ENCODE data around the gene HMG20B. TPM values are rescaled to one million over a fixed set of nuclear protein-coding genes. Genes with fewer than 3 reads are reported as not detected.
"Not testable (repeated sequence)": the region's sequence is repeated elsewhere in the genome, so short reads cannot be mapped to it uniquely, and the experiment has no call there.

Gene HMG20B
- polyA plus RNA-seq, 3 donors, result 67.6 to 94.6 (median 91.9) TPM

DNA sequence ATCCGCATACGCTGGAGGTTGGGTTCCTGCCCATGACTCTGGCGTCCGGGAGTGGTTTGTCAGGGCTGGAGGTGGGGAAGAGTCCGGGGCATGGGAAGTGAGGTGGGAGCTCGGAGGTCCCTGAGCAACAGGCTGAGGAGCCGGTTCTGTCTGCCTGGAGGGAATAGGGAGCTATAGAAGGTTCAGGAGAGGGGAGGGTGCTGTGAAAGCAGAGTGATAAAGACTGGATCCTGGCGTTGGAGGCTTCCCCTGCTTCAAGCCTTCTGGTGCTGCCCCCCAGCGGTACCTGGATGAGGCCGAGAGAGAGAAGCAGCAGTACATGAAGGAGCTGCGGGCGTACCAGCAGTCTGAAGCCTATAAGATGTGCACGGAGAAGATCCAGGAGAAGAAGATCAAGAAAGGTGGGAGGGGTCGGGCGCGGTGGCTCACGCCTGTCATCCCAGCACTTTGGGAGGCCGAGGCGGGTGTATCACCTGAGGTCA, 2.6 kb downstream of the HMG20B start:
- DNase-seq (ENCODE audit: extremely low read depth in 1 of 11, low read depth in 9 of 11, low spot score in 4 of 11), result no peak

DNA sequence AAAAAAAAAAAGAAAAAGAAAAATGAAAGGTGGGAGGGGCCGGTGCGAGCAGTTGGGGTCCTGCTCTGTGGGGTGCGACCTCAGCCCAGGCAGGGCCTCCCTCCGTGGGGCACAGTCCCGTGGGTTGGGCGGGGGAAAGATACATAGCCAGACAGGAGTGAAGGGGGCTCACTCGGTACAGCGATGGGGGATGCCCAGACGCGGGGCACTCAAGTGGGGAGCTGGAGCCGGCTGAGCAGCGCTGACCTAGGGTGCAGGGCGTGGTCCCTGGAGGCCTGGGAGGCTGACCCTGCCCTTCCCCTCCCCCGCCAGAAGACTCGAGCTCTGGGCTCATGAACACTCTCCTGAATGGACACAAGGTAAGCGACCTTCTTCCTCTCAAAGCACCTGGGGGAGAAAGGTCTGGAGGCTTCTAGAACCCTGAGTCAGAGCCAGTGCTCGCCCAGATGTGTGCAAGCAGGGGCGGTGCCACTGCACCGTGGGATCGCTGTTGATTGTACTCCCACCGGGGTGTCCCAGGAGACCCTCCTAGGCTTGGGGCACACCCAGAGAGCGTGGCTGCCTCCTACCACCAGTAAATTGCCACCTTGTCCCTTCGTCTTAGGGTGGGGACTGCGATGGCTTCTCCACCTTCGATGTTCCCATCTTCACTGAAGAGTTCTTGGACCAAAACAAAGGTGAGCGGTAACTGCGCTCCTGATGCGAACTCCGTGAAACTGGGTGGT, 3.4 kb downstream of the HMG20B start:
- no peak for DNase-seq (ENCODE audit: extremely low read depth in 1 of 11, low read depth in 9 of 11, low spot score in 4 of 11)

DNA sequence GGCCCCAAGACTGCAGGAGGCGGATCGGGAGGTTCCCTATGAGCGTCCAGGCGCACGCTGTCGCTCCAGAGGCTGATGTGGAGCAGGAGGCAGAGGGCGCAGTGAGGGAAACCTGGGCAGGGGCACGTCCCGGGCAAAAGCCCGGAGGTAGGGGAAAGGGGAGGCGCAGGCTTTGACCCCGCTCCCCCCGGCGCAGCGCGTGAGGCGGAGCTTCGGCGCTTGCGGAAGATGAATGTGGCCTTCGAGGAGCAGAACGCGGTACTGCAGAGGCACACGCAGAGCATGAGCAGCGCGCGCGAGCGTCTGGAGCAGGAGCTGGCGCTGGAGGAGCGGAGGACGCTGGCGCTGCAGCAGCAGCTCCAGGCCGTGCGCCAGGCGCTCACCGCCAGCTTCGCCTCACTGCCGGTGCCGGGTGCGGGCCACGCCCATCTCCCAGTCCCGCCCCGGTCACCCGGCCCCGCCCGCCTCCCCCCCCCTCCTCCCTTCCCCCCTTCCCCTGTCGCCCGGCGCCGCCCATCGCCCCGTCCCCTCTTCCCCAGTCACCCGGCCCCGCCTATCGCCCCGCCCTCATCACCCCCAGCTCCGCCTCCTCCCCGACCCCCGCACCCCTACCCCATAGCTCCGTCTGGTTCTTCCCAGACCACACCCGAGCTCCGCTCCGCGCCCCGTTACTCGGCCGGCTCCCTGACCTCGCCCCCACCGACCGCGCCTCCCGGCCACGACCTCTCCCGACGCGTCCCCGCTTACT, 4.1 kb downstream of the HMG20B start:
- no peak for DNase-seq (ENCODE audit: extremely low read depth in 1 of 11, low read depth in 9 of 11, low spot score in 4 of 11)

DNA sequence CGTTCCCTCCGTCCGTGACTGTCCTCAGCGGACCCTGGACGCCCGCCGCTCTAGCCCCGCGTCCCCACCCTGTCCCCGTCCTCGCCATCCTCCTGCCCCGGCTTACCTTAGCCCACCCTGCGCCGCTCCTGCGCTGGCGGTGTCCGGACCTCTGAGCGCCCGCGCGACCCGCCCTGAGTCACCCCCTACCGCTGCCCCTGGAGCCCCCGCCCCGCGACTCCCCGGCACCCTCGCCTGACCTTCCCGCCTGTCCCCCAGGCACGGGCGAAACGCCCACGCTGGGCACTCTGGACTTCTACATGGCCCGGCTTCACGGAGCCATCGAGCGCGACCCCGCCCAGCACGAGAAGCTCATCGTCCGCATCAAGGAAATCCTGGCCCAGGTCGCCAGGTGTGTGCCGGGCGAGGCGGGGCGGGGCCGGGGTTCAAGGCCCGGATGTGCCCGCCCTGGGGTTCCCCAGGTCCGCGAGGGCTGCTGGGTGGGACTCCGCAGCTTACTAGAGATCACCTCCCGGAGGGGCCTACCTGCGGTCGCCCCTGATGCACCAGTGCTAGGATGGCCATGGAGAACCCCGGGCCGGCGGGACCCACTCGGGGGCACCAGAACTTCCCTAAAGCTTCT, 5.1 kb downstream of the HMG20B start:
- DNase-seq (ENCODE audit: extremely low read depth in 1 of 11, low read depth in 9 of 11, low spot score in 4 of 11), result no peak

DNA sequence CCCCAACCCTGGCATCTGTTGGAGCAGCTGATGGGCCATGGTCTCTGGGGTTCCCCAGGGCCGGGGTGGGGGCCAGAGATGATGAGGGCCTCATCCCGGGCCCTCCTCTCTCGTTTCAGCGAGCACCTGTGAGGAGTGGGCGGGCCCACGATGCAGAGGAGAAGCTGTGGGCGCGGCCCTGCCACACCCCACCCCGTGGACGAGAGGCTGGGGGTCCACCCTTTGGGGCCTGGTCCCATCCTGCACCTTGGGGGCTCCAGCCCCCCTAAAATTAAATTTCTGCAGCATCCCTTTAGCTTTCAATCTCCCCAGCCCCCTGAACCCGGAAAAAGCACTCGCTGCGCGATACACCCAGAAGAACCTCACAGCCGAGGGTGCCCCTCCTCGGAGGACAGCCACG, 5.6 kb downstream of the HMG20B start:
- no peak for DNase-seq (ENCODE audit: extremely low read depth in 1 of 11, low read depth in 9 of 11, low spot score in 4 of 11)

DNA sequence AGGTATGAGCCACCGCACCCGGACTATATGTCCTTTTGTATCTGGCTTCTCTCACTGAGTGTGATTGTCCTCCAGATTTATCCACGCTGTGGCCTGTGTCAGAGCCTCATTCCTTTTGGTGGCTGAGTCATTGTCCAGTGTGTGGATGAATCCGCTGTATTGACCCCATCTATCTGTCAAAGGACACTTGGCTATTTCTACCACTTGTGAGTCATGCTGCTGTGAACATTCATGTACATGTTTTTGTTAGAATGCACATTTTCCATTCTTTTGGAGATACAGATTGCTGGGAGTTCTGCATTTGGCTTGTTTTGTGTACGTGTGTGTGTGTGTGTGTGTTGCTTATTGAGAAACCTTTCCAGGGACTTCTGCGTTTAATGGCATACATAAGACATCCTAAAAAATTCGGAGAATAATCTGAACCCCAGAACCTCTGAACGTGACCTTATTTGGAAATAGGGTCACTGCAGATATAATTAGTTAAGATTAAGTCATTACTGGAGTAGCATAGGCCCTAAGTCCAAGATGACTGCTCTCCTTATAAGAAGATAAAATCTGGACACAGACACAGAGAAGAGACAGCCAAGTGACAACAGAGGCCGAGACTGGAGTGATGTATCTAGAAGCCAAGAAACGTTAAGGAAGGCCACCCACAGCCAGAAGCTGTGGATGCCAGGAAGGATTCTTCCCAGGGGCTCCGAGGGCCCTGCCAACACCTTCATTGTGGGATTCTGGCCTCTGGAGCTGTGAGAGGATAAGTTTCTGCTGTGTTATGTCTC, 7.6 kb downstream of the HMG20B start:
- no peak for DNase-seq (ENCODE audit: extremely low read depth in 1 of 11, low read depth in 9 of 11, low spot score in 4 of 11)

DNA sequence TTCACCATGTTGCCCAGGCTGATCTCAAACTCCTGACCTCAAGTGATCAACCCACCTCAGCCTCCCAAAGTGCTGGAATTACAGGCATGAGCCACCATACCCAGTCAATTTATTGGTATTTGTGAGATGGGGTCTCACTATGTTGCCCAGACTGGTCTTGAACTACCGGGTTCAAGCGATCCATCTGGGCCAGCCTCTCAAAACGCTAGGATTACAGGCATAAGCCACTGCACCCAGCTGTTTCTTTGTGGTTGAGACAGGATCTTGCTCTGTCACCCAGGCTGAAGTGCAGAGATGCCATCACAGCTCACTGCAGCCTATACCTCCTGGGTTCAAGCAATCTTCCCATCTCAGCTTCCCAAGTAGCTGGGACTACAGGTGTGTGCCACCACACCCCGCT, 9.0 kb downstream of the HMG20B start:
- not testable (repeated sequence) for DNase-seq (ENCODE audit: extremely low read depth in 1 of 11, low read depth in 9 of 11, low spot score in 4 of 11)

DNA sequence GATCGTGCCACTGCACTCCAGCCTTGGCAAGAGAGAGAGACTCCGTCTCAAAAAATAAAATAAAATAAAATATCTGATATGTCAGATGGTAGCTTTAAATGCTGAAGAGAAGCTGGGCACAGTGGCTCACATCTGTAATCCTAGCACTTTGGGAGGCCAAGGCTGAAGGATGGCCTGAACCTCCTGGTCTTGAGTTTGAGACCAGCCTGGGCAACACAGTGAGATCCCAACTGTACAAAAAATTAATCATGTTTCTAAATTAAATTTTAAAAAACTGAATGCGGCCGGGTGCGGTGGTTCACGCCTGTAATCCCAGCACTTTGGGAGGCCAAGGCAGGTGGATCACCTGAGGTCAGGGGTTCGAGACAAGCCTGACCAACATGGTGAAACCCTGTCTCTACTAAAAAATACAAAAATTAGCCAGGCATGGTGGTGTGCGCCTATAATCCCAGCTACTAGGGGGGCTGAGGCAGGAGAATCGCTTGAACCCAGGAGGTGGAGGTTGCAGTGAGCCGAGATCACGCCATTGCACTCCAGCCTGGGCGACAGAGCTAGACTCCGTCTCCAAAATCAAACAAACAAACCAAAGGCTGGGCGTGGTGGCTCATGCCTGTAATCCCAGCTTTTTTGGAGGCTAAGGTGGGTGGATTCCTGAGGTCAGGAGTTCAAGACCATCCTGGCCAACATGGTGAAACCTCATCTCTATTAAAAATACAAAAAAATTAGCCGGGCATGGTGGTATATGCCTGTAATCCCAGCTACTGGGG, 11.5 kb downstream of the HMG20B start:
- not testable (repeated sequence) for DNase-seq (ENCODE audit: extremely low read depth in 1 of 11, low read depth in 9 of 11, low spot score in 4 of 11)

DNA sequence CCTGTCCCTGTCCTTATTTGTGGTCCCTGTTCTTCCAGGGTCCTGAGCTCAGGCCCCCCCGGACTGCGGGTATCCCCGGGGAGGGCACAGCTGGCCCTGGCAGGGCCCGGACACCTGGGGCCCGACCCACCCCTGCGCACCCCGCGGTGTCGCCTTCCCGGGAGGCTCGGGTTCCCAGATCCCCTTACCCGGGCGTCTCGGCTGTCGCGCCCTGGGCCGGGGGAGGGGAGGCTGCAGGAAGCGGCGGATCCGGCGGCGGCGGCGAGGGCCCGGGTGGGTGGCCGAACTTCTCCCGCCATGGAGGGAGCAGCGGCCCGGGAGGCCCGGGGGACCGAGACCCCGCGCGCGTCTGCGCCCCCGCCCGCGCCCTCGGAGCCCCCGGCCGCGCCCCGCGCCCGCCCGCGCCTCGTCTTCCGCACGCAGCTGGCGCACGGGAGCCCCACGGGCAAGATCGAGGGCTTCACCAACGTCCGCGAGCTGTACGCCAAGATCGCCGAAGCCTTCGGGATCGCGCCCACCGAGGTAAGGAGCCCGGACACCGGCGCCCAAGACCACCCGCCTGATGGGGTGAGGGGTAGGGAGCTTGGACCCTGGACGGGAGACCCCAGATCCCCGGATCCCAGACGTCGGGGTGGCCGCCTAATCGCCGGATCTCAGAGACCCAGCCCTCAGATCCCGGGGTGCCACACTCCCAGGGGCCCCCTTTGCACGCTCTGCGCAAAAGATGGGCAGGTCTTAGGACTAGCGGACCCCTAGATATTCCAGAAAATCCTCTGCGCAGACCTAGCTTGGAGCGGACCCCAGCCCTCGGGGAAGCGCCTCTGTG, 12.8 kb downstream of the HMG20B start, which contains the start of gene GIPC3:
GIPC3 (plus strand) TSS at position 178 of the 826 bp plus-strand sequence; CDS start at position 298, 120 bp downstream.
- DNase-seq (ENCODE audit: extremely low read depth in 1 of 11, low read depth in 9 of 11, low spot score in 4 of 11), result no peak

DNA sequence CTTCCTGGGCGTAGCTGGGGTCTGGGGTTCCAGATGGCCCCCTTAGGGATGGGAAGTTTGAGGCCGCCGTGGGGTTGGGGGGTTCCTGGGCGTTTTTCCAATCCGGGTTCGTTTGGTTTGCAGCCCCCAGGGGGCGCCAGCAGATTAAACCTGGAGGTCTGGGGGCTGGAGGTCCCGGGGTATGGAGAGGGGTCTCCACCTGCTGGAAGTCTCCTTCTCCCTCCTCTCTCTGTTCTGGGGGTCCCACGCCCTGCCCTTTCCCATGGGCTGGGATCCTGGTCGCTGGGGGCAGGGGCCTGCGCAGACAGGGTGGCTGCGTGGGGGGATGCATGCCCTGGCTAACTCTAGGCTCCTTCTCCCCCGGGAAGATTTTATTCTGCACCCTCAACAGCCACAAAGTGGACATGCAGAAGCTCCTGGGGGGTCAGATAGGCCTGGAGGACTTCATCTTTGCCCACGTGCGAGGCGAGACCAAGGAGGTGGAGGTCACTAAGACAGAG, 13.4 kb downstream of the HMG20B start:
- no peak for DNase-seq (ENCODE audit: extremely low read depth in 1 of 11, low read depth in 9 of 11, low spot score in 4 of 11)

DNA sequence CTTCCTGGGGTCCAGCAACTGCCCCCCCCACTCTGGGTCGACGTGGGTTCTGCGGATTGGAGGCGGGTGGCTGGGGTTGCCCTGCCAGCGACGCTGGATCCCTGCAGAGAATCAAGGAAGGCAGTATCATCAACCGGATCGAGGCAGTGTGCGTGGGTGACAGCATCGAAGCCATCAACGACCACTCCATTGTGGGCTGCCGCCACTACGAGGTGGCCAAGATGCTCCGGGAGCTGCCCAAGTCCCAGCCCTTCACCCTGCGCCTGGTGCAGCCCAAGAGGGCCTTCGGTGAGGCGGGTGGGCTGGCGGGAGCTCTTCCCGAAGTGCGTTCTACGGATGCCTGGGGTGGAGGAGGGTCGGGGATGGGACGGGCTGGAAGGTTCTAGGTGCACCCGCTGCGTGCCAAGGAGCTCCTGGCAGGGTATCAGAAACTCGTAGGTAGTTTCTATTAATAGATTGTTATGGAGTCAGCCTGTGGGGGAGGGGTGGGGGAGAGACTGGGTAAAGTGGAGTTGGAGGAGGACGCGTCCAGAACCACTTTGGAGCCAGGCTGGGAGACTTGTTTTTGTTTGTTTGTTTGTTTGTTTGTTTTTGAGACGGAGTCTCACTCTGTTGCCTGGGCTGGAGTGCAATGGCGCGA, 14.1 kb downstream of the HMG20B start:
- DNase-seq (ENCODE audit: extremely low read depth in 1 of 11, low read depth in 9 of 11, low spot score in 4 of 11), result no peak

DNA sequence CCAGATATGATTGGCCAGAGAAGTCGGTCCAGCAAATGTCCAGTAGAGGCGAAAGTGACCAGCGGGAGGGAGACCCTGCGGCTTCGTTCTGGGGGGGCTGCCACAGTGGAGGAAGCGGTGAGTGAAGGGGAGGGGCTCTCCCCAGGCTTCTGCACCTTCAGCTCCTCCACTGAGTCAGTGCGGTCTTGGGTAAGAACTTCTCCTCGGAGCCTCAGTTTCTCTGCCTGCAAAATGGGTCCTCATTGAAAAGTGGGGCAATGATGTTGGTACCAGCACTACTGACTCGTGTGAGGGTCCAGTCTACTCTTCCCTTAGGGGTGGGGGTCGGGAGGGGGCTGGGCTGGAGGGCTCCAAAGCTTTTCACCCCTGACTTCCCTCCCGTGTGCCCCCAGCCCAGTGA, 16.7 kb downstream of the HMG20B start:
- DNase-seq (ENCODE audit: extremely low read depth in 1 of 11, low read depth in 9 of 11, low spot score in 4 of 11), result no peak

DNA sequence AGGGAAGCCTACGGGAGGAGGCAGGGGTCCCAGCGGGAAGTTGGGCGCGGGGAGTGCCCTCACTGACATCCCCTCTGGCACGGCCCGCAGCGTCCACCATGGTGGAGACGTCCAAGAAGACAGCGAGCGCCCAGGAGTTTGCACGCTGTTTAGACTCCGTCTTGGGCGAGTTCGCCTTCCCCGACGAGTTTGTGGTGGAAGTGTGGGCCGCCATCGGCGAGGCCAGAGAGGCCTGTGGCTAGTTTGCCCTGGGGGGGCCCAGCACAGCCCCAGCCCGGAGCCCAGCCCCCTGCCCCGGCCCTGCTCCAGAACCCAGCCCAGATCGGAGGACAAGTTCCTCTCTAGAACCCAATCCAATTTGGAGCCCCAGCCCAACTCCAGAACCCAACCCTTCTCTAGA, 17.2 kb downstream of the HMG20B start:
- DNase-seq (ENCODE audit: extremely low read depth in 1 of 11, low read depth in 9 of 11, low spot score in 4 of 11), result no peak

DNA sequence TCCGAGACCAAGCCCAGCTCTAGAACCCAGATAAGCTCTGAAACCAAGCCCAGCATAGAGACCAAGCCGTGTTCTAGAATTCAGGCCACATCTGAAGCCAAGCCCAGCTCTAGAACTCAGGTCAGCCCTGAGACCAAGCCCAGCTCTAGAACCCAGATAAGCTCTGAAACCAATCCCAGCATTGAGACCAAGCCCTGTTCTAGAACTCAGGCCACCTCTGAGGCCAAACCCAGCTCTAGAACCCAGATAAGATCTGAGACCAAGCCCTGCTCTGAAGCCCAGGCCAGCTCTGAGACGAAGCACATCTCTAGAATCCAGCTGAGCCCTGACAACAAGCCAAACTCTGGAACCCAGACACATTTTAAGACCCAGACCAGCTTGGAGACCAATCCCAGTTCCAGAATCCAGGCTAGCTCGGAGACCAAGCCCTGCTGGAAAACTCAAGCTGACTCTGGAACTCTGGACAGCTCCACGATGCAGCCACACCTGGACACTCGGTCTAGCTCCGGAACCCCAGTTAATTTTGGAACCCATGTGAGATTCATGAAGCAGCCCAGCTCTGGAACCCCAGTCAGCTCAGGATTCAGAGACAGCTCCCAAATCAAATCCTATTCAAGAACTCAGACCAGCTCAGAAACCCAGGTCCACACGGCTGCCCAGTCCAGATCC, 18.4 kb downstream of the HMG20B start:
- no peak for DNase-seq (ENCODE audit: extremely low read depth in 1 of 11, low read depth in 9 of 11, low spot score in 4 of 11)

DNA sequence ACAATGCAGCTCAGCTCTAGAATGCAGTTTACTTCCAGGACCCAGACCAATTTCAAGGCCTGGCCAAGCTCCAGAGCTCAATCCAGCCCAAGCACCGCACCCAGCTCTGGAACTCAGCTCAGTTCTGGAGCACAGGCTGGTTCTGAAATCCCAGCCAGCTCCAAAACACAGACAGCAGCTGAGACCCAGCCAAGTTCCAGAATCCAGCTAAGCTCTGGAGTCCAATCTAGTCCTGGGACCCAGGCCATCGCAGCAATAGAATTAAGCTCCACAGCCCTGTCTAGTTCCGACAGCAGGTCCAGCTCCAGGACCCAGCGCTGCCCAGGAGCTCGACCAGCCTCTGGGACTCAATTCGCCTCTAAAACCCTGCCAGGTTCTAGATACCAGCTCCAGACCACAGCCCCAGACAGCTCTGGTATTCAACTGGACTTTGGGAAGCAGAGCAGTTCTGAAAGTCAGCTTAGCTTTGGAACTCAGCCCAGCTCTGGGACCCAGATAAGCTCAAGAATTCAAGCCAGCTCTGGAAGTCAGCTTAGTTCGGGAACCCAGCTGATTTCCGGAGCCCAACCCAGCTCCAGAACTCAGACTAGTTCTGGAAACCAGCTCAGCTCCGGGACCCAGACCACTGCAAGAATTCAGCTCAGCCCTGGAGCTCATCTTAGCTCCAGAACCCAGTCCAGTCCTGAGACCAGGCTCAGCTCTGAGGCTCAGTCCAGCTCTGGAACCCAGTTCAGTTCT, 19.3 kb downstream of the HMG20B start:
- no peak for DNase-seq (ENCODE audit: extremely low read depth in 1 of 11, low read depth in 9 of 11, low spot score in 4 of 11)

DNA sequence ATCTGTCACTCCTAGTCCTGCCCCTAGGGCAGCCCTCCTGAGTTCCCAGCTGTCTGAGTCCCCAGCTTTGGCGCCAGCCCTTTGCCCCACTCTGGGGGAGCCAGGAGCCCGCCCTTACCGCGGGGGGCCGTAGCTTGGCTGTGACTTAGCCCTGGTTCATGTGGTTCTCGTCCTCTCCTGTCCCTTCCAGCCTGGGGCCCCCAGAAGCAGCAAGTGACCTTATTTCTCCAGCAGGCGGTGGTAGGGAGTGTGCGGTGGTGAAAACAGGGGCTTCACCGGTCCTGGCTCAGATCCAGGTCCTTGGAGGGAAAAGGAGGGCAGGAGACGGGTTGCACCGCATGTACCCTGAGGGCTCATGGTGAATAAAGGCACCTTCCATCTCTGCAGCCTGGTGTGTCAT, 20.4 kb downstream of the HMG20B start:
- DNase-seq (ENCODE audit: extremely low read depth in 1 of 11, low read depth in 9 of 11, low spot score in 4 of 11), result no peak
